GM19193 (cell line): ENCODE measurements around the gene ZNF540.

Source experiments
- POLR2A ChIP-seq: IDR thresholded peaks from 4 replicates; pipeline ENCODE4 v1.6.1; 2011; ENCODE audit not compliant: insufficient read depth, insufficient read length; ENCODE audit errors: extremely low read depth

Gene ZNF540

DNA sequence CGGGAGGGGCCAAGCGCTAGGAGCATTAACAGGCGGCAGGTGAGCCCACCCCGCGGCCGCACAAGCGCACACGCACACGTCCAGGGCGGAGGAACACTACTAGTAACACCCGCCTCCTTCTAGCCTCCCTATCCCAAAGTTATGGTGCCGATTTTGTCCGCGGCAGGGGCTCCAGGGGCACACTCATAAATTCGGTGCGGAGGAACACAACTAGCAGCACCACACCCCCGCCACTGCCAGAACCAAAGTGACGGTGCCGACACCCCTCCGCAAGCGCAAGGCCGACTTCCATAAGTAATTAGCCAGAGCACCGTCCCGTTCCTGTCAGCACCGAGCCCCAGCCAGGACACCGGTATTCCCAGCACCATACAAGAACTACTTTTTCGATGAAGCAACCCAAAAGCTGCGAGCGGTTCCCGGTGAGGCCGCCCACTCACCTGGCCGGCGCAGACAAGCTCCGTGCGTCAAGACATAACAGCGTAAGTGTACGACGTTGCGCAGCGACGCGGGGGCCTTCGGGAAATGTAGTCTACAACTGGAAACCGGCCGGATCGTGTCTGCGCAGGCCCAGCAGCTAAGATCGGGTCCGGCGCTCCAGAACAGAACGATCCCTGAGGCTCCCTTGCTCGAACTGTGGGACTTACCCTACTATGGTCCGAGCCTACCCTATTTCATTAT lies at the start of gene ZNF540, which contains the start of gene ZNF571:
Gene ZNF540, plus strand, starts transcription at position 573 of the 678 bp plus-strand sequence. CDS start 3,572 bp downstream, outside the sequence.
Gene ZNF571, minus strand, starts transcription at position 489 of the 678 bp plus-strand sequence. CDS start 8,116 bp downstream, outside the sequence.
- TF ChIP-seq POLR2A, result no peak

DNA sequence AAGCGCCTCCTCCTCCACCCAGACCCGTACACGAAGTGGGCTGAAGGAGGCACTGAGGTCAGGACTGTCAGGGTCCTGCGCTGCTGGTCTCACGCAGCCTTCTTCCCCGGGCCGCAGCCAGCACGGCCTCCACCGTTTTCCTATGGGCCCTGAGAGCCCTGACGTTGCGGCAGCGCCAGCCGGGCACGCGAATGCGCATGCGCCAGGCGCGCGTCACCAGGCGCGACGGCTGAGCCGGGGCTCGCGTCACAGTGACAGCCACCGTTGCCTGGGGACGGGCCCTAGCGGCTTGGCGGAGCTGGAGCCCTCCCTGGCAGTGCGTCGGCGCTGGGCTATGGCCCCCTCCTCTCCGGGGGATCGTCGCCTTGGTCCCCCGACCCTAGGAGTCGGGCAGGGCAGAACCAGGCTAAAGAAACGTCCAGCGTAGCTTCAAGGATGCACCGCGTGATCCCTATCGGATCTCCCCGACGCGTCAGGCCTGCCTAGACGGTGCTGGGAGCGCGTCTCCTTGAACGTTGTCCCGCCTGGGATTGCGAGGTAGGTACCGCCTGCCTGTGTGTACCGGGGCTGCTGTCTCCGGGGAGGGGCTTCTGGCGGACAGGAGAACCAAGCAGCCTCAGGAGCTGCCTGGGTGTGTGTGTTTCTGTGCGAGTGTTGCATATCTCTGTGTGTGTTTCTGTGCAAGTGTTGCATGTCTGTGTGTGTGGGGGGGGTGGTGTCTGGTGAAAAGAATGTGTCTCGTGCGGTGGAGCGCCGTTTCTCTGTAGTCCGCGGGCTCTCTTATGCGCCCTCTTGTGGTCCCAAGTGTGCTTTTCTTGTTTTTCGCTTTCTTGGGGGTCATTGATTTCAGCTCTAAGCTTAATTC lies 43.3 kb upstream of the ZNF540 start:
- peak; percentile 33 for TF ChIP-seq POLR2A

GRCh38 chr19:37563518-37563917 lies 31.2 kb upstream of the ZNF540 start:
- TF ChIP-seq POLR2A, result no peak

- TF ChIP-seq POLR2A, result no peak
Observed at GRCh38 chr19:37564624-37565369, 29.9 kb upstream of the ZNF540 start.

- TF ChIP-seq POLR2A, result no peak
Observed at GRCh38 chr19:37565370-37565669, 29.4 kb upstream of the ZNF540 start.

DNA sequence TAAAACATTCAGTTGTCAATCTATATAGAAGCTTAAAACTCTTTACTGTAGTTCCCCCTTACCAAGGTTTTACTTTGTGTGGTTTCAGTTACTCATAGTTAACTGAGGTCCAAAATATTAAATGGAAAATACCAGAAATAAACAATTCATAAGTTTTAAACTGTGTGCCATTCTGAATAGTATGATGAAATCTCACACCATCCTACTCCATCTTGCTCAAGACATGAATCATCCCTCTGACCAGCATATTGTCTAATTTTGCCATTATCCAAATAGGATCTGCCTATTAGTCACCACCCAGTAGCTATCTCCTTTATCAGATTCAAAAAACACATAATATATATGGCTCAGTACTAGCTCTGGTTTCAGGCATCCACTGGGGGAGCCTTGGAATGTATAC lies 22.5 kb upstream of the ZNF540 start:
- no peak for TF ChIP-seq POLR2A

GRCh38 chr19:37583340-37583739 lies 11.3 kb upstream of the ZNF540 start:
- no peak for TF ChIP-seq POLR2A

DNA sequence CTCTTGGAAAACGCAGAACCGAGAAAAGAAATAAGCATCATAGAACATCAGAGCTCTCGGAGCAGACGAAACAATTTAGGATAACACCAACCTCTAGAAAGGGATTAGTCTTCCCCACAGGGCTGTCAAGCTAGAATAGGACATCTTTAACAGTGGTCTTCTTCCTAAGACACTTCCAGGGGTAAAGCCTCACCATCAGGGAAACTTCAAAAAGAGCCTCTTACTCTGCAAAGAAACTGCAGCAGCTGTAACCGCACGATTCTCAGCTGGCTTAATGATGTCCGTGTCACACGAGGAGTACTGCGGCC lies 726 bp upstream of the ZNF540 start:
- no peak for TF ChIP-seq POLR2A

GRCh38 chr19:37594982-37595382 lies 306 bp downstream of the ZNF540 start:
- no peak for TF ChIP-seq POLR2A

- TF ChIP-seq POLR2A, result no peak
Observed at GRCh38 chr19:37635076-37636056, 40.7 kb downstream of the ZNF540 start.

DNA sequence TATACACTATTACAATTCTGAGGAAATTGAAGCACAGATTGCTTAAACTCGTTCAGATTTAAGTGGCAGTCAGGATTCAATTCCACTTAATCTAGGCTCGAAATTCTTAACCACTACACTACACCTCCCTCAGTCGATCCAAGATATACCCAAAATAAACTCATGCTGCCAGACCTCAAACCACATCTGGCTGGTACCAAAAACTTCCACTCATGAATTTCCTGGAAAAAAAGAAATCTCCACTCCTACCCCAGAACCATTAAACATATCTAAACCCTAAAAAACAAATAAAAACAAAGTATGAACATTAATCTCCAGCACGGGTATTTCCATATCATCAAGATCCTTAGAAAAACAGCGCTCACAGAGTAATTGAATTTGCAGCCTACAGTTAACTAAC lies 59.4 kb downstream of the ZNF540 start:
- no peak for TF ChIP-seq POLR2A

GRCh38 chr19:37654629-37655300 lies 60.1 kb downstream of the ZNF540 start:
- peak; percentile 40 for TF ChIP-seq POLR2A

DNA sequence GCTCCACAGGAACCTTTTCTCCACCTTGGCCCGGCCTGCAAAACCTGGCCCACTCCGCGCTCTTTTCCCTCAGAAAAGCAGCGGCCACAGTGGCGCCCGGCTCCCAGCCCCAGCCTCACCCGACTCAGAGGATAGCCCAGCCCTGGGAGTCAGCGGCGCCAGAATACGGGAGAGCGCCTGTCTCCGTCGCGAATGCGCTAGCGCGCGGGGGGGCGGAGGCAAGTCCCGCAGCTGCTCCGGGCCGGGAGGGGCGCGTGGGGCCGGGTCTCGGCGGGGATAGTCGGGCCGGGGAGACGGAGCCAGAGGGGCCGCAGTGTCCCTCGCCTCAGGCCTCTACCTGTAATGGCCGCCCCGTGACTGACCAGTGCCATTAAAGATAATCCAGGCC lies 60.6 kb downstream of the ZNF540 start, which contains the start of gene ZFP30:
Gene ZFP30, minus strand, starts transcription at position 165 of the 388 bp plus-strand sequence. CDS start 7,643 bp downstream, outside the sequence.
- TF ChIP-seq POLR2A, result no peak
